K562 (cell line): ENCODE results near the gene RELL2. TPM values are rescaled to one million over a fixed set of nuclear protein-coding genes. Genes with fewer than 3 reads are reported as not detected.

Source experiments
- ATAC-seq: fragments of 200-7000 bp; cut with Tn5 transposase; 3 replicates; pipeline ENCODE4 v1.9.1; 2020; ENCODE audit warnings: moderate library complexity
- BruUV-seq: library from RNA; stranded (reverse); fragments of 400-500 nt; replicated peaks from 2 replicates; lab custom pipeline; 2021; lab: Mats Ljungman, UMichigan
- CTCF ChIA-PET: fragments of 300-600 bp; formaldehyde crosslinking; extraction: SDS; loops from one replicate; lab custom pipeline; 2021; ENCODE audit warnings: low intra/inter-chr PET ratio; lab: Yijun Ruan, JAX
- POLR2A ChIA-PET: fragments of 300-600, 350-650 bp; sonication (Branson Sonifier 250); formaldehyde crosslinking; extraction: SDS; loops from one replicate; lab custom pipeline; 2021; ENCODE audit warnings: antibody characterized with exemption, inconsistent platforms; lab: Yijun Ruan, JAX
- DNase-seq, 4 experiments: peaks; one replicate each; pipeline versions ENCODE4 v3.0.0 to v3.0.0-alpha.2; 2011 to 2018; ENCODE audit warnings: low spot score in 3 of 4, mixed read lengths in 3 of 4; ENCODE audit errors: extremely low read depth in 1 of 4
- FAIRE-seq: peaks from 2 replicates; lab custom pipeline; 2011; peaks lifted over from hg19 to GRCh38; lab: Jason Lieb, UNC
- H2AFZ ChIP-seq: 2 replicates; pipeline ENCODE4 v1.6.0; 2011; ENCODE audit warnings: low read depth, low read length, control low read depth, inconsistent platforms
- H3K27ac ChIP-seq: fragments of 200-600 bp; 3 replicates; pipeline ENCODE4 v1.8.0; 2011; ENCODE audit warnings: low read depth, mild to moderate bottlenecking, control low read depth, inconsistent platforms, low read length, moderate library complexity, mixed read lengths; ENCODE audit errors: extremely low read depth
- H3K27me3 ChIP-seq, 2 experiments: fragments of 300-600 bp in 1 of 2; 2 replicates in 1 of 2; 3 replicates in 1 of 2; pipeline versions ENCODE4 v1.6.0 to v1.8.0; 2011; ENCODE audit warnings: inconsistent platforms in 2 of 2, low read length in 2 of 2, mild to moderate bottlenecking in 1 of 2, mixed read lengths in 1 of 2, moderate library complexity in 1 of 2; ENCODE audit not compliant: control insufficient read depth in 2 of 2, insufficient read depth in 2 of 2
- H3K36me3 ChIP-seq: fragments of 300-600 bp; 3 replicates; pipeline ENCODE4 v1.8.0; 2011; ENCODE audit warnings: mild to moderate bottlenecking, low read length, inconsistent platforms; ENCODE audit not compliant: control insufficient read depth, insufficient read depth
- H3K4me1 ChIP-seq, 2 experiments: fragments of 200-600 bp in 1 of 2; replicated peaks in 1 of 2; 2 replicates in 1 of 2; 3 replicates in 1 of 2; pipeline versions ENCODE4 v1.5.1 to v1.8.0; 2011; ENCODE audit warnings: inconsistent platforms in 2 of 2, low read length in 2 of 2, mild to moderate bottlenecking in 1 of 2, mixed read lengths in 1 of 2, moderate library complexity in 1 of 2; ENCODE audit not compliant: control insufficient read depth in 2 of 2, insufficient read depth in 2 of 2
- H3K4me2 ChIP-seq: 2 replicates; pipeline ENCODE4 v1.6.1; 2011; ENCODE audit warnings: low read length, control low read depth, inconsistent platforms, mixed read lengths; ENCODE audit not compliant: insufficient read depth
- H3K4me3 ChIP-seq: fragments of 200-600 bp; sonication (generic), shearing (Covaris generic); 2 replicates; pipeline ENCODE4 v1.5.1; 2016; ENCODE audit warnings: control low read depth, inconsistent platforms
- H3K79me2 ChIP-seq: fragments of 200-600 bp; 3 replicates; pipeline ENCODE4 v1.8.0; 2011; ENCODE audit warnings: low read length, inconsistent platforms; ENCODE audit not compliant: control insufficient read depth, insufficient read depth
- H3K9ac ChIP-seq, 2 experiments: 2 replicates each; pipeline versions ENCODE4 v1.6.0 to v1.6.1; 2011; ENCODE audit warnings: low read depth in 2 of 2, low read length in 2 of 2, control low read depth in 1 of 2, inconsistent platforms in 1 of 2, mild to moderate bottlenecking in 1 of 2, mixed read lengths in 1 of 2; ENCODE audit not compliant: insufficient read depth in 1 of 2
- H3K9me1 ChIP-seq: one replicate; pipeline ENCODE4 v1.6.0; 2011; ENCODE audit warnings: inconsistent platforms, mild to moderate bottlenecking, low read length, moderate library complexity; ENCODE audit not compliant: control insufficient read depth, insufficient read depth
- H3K9me3 ChIP-seq: replicated peaks from 2 replicates; pipeline ENCODE4 v1.5.1; 2011; ENCODE audit warnings: low read depth, low read length, inconsistent platforms; ENCODE audit not compliant: control insufficient read depth, insufficient read depth
- H4K20me1 ChIP-seq: replicated peaks from 2 replicates; pipeline ENCODE4 v1.6.1; 2011; ENCODE audit warnings: low read length, inconsistent platforms, mixed read lengths; ENCODE audit not compliant: control insufficient read depth, insufficient read depth
- CBX5 ChIP-seq: IDR thresholded peaks from 2 replicates; pipeline ENCODE4 v1.6.1; 2014; ENCODE audit warnings: low read depth, borderline replicate concordance
- CREB3 ChIP-seq: fragments of 450-650 bp; conservative IDR thresholded peaks from 2 replicates; pipeline ENCODE4 v1.6.1; 2016; ENCODE audit warnings: missing genetic modification characterization, low read depth, mild to moderate bottlenecking, missing compliant biosample characterization, moderate library complexity
- DPF2 ChIP-seq: fragments of 450-650 bp; IDR thresholded peaks from 2 replicates; pipeline ENCODE4 v1.6.1; 2016
- GATAD2A ChIP-seq: fragments of 450-650 bp; IDR thresholded peaks from 2 replicates; pipeline ENCODE4 v1.6.1; 2017
- GTF3C2 ChIP-seq: IDR thresholded peaks from 3 replicates; pipeline ENCODE4 v1.6.1; 2011; ENCODE audit warnings: borderline replicate concordance, mild to moderate bottlenecking, moderate library complexity; ENCODE audit not compliant: insufficient read length; ENCODE audit errors: extremely low read depth
- JUNB ChIP-seq: fragments of 450-650 bp; formaldehyde crosslinking; conservative IDR thresholded peaks from 2 replicates; pipeline ENCODE4 v1.4.0; 2020; ENCODE audit warnings: mild to moderate bottlenecking
- PURB ChIP-seq: sonication (generic); formaldehyde crosslinking; IDR thresholded peaks from 2 replicates; pipeline ENCODE4 v1.9.0; 2021; ENCODE audit warnings: low read depth, mild to moderate bottlenecking, missing genetic modification reagents
- RBFOX2 ChIP-seq: fragments of 200-400 bp; formaldehyde crosslinking; IDR thresholded peaks from 2 replicates; pipeline ENCODE4 v1.6.1; 2017; ENCODE audit warnings: low read depth, mild to moderate bottlenecking, low read length, moderate library complexity
- SMARCE1 ChIP-seq: fragments of 450-650 bp; IDR thresholded peaks from 2 replicates; pipeline ENCODE4 v1.7.1; 2016; ENCODE audit warnings: mild to moderate bottlenecking
- TAF15 ChIP-seq: fragments of 200-400 bp; formaldehyde crosslinking; IDR thresholded peaks from 2 replicates; pipeline ENCODE4 v1.6.1; 2017; ENCODE audit warnings: mild to moderate bottlenecking, low read depth, low read length, moderate library complexity
- UBTF ChIP-seq, 2 experiments: IDR thresholded peaks; 2 replicates each; pipeline ENCODE4 v1.6.1; 2012; ENCODE audit warnings: improper control_type of control experiment in 2 of 2, low read depth in 2 of 2, low read length in 2 of 2, borderline replicate concordance in 1 of 2
- ZC3H4 ChIP-seq: sonication (generic); formaldehyde crosslinking; IDR thresholded peaks from 2 replicates; pipeline ENCODE4 v1.9.0; 2021; ENCODE audit warnings: missing genetic modification reagents, borderline replicate concordance
- ZNF431 ChIP-seq: sonication (generic); formaldehyde crosslinking; IDR thresholded peaks from 2 replicates; pipeline ENCODE4 v1.8.0; 2022; ENCODE audit warnings: mild to moderate bottlenecking, missing genetic modification reagents
- WGBS: fragments of 100-300 bp; shearing (Covaris generic); methylation state at CpG from one replicate; pipeline ENCODE4 v1.1.6; 2016; ENCODE audit warnings: low coverage, mixed read lengths; ENCODE audit not compliant: insufficient coverage; ENCODE audit errors: missing lambda C conversion rate; 5-methylcytosine and 5-hydroxymethylcytosine counted together
- in situ Hi-C: fragments of 300-500 bp; cut with MboI; formaldehyde crosslinking; loops from 4 replicates; pipeline ENCODE4 v1.15.0; 2018; ENCODE audit warnings: inconsistent platforms, mixed read lengths
- intact Hi-C: fragments of 100-400 bp; cut with micrococcal nuclease; formaldehyde crosslinking; loops from 2 replicates; pipeline ENCODE4 v1.14.2; 2022
- polyA plus RNA-seq, 8 experiments: library from polyadenylated mRNA; depleted of rRNA in 4 of 8; stranded (reverse) in 5 of 8; unstranded in 3 of 8; fragments of >200 nt; fragmentation: Nextera tagmentation in 2 of 8; fragmentation: Illumina TruSeq in 1 of 8; extraction: Ambion mirVana in 2 of 8; extraction: Trizol in 1 of 8; gene quantifications; 2 replicates each; pipeline versions ENCODE4 v1.2.1 to v1.2.3, GENCODE V29; 2011 to 2014; ENCODE audit warnings: inconsistent platforms in 1 of 8, missing spikeins in 1 of 8
- total RNA-seq, 7 experiments: library from RNA; depleted of rRNA in 6 of 7; stranded (reverse); fragments of >200 nt in 6 of 7; fragmentation: Illumina TruSeq in 2 of 7; extraction: Trizol in 2 of 7; gene quantifications; 2 replicates each; pipeline versions ENCODE4 v1.2.1 to v1.2.3, GENCODE V29; 2011 to 2021; ENCODE audit warnings: low replicate concordance in 1 of 7

RELL2 gene
- total and polyA plus RNA-seq, 9 of the 15 experiments (the other 6 are each of a cell fraction or from before 2014, with no cell fraction given), result 0.06 to 36.0 (median 14.3) TPM

DNA sequence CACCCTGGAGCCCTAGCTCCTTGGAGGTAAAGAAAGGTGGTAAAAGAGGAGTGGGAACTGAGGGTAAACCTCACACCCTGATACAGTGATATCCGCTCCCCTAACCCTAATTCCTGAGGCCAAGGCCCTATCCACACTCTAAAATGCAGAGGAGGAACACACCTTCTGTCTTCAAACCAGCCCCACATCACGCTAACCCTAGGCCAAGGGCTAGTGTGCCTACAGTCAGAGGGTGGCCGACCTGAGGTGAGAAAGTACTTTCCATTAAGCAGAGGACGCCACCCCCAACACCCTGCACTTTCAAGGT is 738 bp upstream of the RELL2 start:
- Histone ChIP-seq H4K20me1 (peaks cover 8% of the 10 kb centered on the region; the same call in 1 of the 2 replicates), H3K4me3 (peak overlapping the region; percentile 91), H3K27me3 (no peaks in the 10 kb centered on the region), H3K27ac (peak overlapping the region; percentile 84), H3K9me1 (peaks cover 5% of the 10 kb centered on the region), H3K79me2 (peaks cover 76% of the 10 kb centered on the region), H2AFZ (peak overlapping the region; percentile 89), H3K4me2 (peak overlapping the region; percentile 100), H3K9ac (peak overlapping the region; percentile 88 to 95), H3K9me3 (no peaks in the 10 kb centered on the region), H3K4me1 (peaks cover 42 to 49% of the 10 kb centered on the region in 2 experiments), H3K36me3 (peaks cover 66% of the 10 kb centered on the region)
- CTCF ChIA-PET, result no interaction called here
- no TSS peak for BruUV-seq
- POLR2A ChIA-PET, result interaction anchor here (0.7 to 2.2 kb wide), 7 partner anchors 10 to 128 kb away, joined by 3 to 13 read pairs (median 4); partner anchors contain the start of gene DIAPH1
- DNase-seq, result no peak
- no peak for ATAC-seq
- in situ Hi-C loops, result loop anchor here (5.0 kb wide), 1 partner anchor 44 kb away; no protein-coding TSS in a partner anchor
- WGBS, result 0% methylated on average over 4 of the region's 4 CpGs
- intact Hi-C loops, result loop anchor here (5.0 kb wide), 1 partner anchor 44 kb away; no protein-coding TSS in a partner anchor
- no peak for FAIRE-seq
- TF ChIP-seq UBTF (IDR thresholded peaks at IDR 0.05; ENCODE audit: borderline replicate concordance in 1 of 2, low read depth in 2 of 2, low read length in 2 of 2), result no peak
- no peak for TF ChIP-seq PURB (CRISPR knock-in tag)
- no peak for TF ChIP-seq CBX5
- TF ChIP-seq JUNB (CRISPR knock-in tag), result no peak
- TF ChIP-seq TAF15, result no peak
- TF ChIP-seq GATAD2A, result no peak
- TF ChIP-seq ZNF431 (CRISPR knock-in tag), result 0 out of 2 replicates have a peak, but pooled peaks have one; percentile 7
- TF ChIP-seq SMARCE1, result no peak
- no peak for TF ChIP-seq CREB3
- TF ChIP-seq RBFOX2, result no peak
- TF ChIP-seq DPF2, result 0 out of 2 replicates have a peak, but pooled peaks have one; percentile 1
- 0 out of 2 replicates have a peak, but pooled peaks have one; percentile 35 for TF ChIP-seq ZC3H4
- TF ChIP-seq GTF3C2, result no peak
